HepG2 (cell line): ENCODE measurements around the gene GRB7.
"Not testable (repeated sequence)": the region's sequence is repeated elsewhere in the genome, so short reads cannot be mapped to it uniquely, and the experiment has no call there.

Experiments used
- HDAC2 ChIP-seq: sonication (generic); formaldehyde crosslinking; IDR thresholded peaks from 2 replicates; pipeline ENCODE4 v1.4.0; 2020; ENCODE audit warnings: missing genetic modification reagents
- JUN ChIP-seq: sonication (generic); formaldehyde crosslinking; IDR thresholded peaks from 2 replicates; pipeline ENCODE4 v1.4.0; 2020; ENCODE audit warnings: mild to moderate bottlenecking, missing genetic modification reagents
- JUND ChIP-seq: sonication (generic); formaldehyde crosslinking; IDR thresholded peaks from 2 replicates; pipeline ENCODE4 v1.8.0; 2022; ENCODE audit warnings: mild to moderate bottlenecking, missing genetic modification reagents
- PHF8 ChIP-seq: sonication (generic); formaldehyde crosslinking; IDR thresholded peaks from 2 replicates; pipeline ENCODE4 v1.5.0; 2020; ENCODE audit warnings: missing genetic modification reagents
- RFX5 ChIP-seq: IDR thresholded peaks from 2 replicates; pipeline ENCODE4 v1.6.1; 2011; ENCODE audit warnings: low read depth, low read length, improper control_type of control experiment
- RFXAP ChIP-seq: sonication (generic); formaldehyde crosslinking; IDR thresholded peaks from 2 replicates; pipeline ENCODE4 v1.4.0; 2020; ENCODE audit warnings: missing genetic modification reagents, borderline replicate concordance
- RNF2 ChIP-seq: fragments of 450-650 bp; conservative IDR thresholded peaks from 2 replicates; pipeline ENCODE4 v1.6.1; 2016; ENCODE audit warnings: low read depth
- SNAI1 ChIP-seq: sonication (generic); formaldehyde crosslinking; IDR thresholded peaks from 2 replicates; pipeline ENCODE4 v1.5.0; 2020; ENCODE audit warnings: mild to moderate bottlenecking, missing genetic modification reagents, borderline replicate concordance
- TEAD2 ChIP-seq: sonication (generic); formaldehyde crosslinking; IDR thresholded peaks from 2 replicates; pipeline ENCODE4 v1.9.0; 2021; ENCODE audit warnings: missing genetic modification reagents
- ZBTB7B ChIP-seq: sonication (generic); formaldehyde crosslinking; IDR thresholded peaks from 2 replicates; pipeline ENCODE4 v1.4.0; 2020; ENCODE audit warnings: missing genetic modification reagents
- ZNF562 ChIP-seq: sonication (generic); formaldehyde crosslinking; IDR thresholded peaks from 2 replicates; pipeline ENCODE4 v1.8.0; 2022; ENCODE audit warnings: missing genetic modification reagents, borderline replicate concordance
- TF ChIP-seq, protein P1 (sequence below): IDR thresholded peaks from 2 replicates; pipeline ENCODE4 v1.6.1; 2016; ENCODE audit warnings: missing compliant biosample characterization, missing genetic modification reagents, borderline replicate concordance
- TF ChIP-seq, protein P2 (sequence below): sonication (generic); formaldehyde crosslinking; IDR thresholded peaks from 2 replicates; pipeline ENCODE4 v1.5.0; 2020; ENCODE audit warnings: mild to moderate bottlenecking, missing genetic modification reagents, moderate library complexity
- TF ChIP-seq, protein P3 (sequence below): sonication (generic); formaldehyde crosslinking; IDR thresholded peaks from 2 replicates; pipeline ENCODE4 v1.4.0; 2020; ENCODE audit warnings: missing genetic modification reagents

DNA sequence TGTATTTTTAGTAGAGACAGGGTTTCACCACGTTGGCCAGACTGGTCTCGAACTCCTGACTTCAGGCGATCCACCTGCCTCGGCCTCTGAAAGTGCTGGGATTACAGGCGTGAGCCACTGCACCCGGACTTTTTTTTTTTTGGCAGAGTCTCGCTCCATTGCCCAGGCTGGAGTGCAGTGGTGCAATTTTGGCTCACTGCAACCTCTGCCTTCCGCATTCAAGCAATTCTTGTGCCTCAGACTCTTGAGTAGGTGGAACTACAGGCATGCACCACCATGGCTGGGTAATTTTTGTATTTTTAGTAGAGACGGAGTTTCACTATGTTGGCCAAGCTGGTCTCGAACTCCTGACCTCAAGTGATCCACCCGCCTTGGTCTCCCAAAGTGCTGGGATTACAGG lies 26.7 kb upstream of the GRB7 start:
- TF ChIP-seq RFXAP (CRISPR knock-in tag); SNAI1 (CRISPR knock-in tag); JUND (CRISPR knock-in tag); TEAD2 (CRISPR knock-in tag); ZNF562 (CRISPR knock-in tag); JUN (CRISPR knock-in tag); ZBTB7B (CRISPR knock-in tag); RNF2; HDAC2 (CRISPR knock-in tag); PHF8 (CRISPR knock-in tag); RFX5: not testable (repeated sequence)
- TF ChIP-seq, protein P1, sequence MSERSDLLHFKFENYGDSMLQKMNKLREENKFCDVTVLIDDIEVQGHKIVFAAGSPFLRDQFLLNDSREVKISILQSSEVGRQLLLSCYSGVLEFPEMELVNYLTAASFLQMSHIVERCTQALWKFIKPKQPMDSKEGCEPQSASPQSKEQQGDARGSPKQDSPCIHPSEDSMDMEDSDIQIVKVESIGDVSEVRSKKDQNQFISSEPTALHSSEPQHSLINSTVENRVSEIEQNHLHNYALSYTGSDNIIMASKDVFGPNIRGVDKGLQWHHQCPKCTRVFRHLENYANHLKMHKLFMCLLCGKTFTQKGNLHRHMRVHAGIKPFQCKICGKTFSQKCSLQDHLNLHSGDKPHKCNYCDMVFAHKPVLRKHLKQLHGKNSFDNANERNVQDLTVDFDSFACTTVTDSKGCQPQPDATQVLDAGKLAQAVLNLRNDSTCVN (CRISPR knock-in tag), result not testable (repeated sequence)
- TF ChIP-seq, protein P2, sequence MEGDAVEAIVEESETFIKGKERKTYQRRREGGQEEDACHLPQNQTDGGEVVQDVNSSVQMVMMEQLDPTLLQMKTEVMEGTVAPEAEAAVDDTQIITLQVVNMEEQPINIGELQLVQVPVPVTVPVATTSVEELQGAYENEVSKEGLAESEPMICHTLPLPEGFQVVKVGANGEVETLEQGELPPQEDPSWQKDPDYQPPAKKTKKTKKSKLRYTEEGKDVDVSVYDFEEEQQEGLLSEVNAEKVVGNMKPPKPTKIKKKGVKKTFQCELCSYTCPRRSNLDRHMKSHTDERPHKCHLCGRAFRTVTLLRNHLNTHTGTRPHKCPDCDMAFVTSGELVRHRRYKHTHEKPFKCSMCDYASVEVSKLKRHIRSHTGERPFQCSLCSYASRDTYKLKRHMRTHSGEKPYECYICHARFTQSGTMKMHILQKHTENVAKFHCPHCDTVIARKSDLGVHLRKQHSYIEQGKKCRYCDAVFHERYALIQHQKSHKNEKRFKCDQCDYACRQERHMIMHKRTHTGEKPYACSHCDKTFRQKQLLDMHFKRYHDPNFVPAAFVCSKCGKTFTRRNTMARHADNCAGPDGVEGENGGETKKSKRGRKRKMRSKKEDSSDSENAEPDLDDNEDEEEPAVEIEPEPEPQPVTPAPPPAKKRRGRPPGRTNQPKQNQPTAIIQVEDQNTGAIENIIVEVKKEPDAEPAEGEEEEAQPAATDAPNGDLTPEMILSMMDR (CRISPR knock-in tag), result not testable (repeated sequence)
- TF ChIP-seq, protein P3, sequence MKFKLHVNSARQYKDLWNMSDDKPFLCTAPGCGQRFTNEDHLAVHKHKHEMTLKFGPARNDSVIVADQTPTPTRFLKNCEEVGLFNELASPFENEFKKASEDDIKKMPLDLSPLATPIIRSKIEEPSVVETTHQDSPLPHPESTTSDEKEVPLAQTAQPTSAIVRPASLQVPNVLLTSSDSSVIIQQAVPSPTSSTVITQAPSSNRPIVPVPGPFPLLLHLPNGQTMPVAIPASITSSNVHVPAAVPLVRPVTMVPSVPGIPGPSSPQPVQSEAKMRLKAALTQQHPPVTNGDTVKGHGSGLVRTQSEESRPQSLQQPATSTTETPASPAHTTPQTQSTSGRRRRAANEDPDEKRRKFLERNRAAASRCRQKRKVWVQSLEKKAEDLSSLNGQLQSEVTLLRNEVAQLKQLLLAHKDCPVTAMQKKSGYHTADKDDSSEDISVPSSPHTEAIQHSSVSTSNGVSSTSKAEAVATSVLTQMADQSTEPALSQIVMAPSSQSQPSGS (CRISPR knock-in tag), result not testable (repeated sequence)
